ENCODE measurements around the gene RAD51B. TPM values are rescaled to one million over a fixed set of nuclear protein-coding genes. Genes with fewer than 3 reads are reported as not detected.
"Not testable (repeated sequence)": the region's sequence is repeated elsewhere in the genome, so short reads cannot be mapped to it uniquely, and the experiment has no call there.

Gene RAD51B
- polyA plus RNA-seq, 1 donor, result 13.3 TPM

GRCh38 chr14:68111853-68112270 is 292.3 kb downstream of the RAD51B start:
- no peak for DNase-seq

- DNase-seq, result no peak
Measured at GRCh38 chr14:68112442-68112841, 292.9 kb downstream of the RAD51B start.

GRCh38 chr14:68113343-68113930 is 293.9 kb downstream of the RAD51B start:
- no peak for DNase-seq

- DNase-seq, result not testable (repeated sequence)
Measured at GRCh38 chr14:68115952-68116351, 296.4 kb downstream of the RAD51B start.

- no peak for DNase-seq
Measured at GRCh38 chr14:68122651-68123050, 303.1 kb downstream of the RAD51B start.

- DNase-seq, result no peak
Measured at GRCh38 chr14:68124050-68124449, 304.5 kb downstream of the RAD51B start.

GRCh38 chr14:68124979-68125731 is 305.6 kb downstream of the RAD51B start:
- DNase-seq, result no peak

- no peak for DNase-seq
Measured at GRCh38 chr14:68127166-68127565, 307.6 kb downstream of the RAD51B start.

- no peak for DNase-seq
Measured at GRCh38 chr14:68131907-68132306, 312.3 kb downstream of the RAD51B start.

- no peak for DNase-seq
Measured at GRCh38 chr14:68132563-68133121, 313.1 kb downstream of the RAD51B start.

GRCh38 chr14:68133856-68134255 is 314.3 kb downstream of the RAD51B start:
- no peak for DNase-seq

GRCh38 chr14:68135028-68135427 is 315.4 kb downstream of the RAD51B start:
- no peak for DNase-seq

- no peak for DNase-seq
Measured at GRCh38 chr14:68135566-68135965, 316.0 kb downstream of the RAD51B start.

- DNase-seq, result peak; percentile 85
Measured at GRCh38 chr14:68137704-68138619, 318.4 kb downstream of the RAD51B start.

- DNase-seq, result no peak
Measured at GRCh38 chr14:68139431-68140075, 320.0 kb downstream of the RAD51B start.

- peak; percentile 89 for DNase-seq
Measured at GRCh38 chr14:68140076-68140741, 320.6 kb downstream of the RAD51B start.

- DNase-seq, result no peak
Measured at GRCh38 chr14:68140806-68141205, 321.2 kb downstream of the RAD51B start.

- DNase-seq, result no peak
Measured at GRCh38 chr14:68141281-68142088, 321.9 kb downstream of the RAD51B start.

- DNase-seq, result no peak
Measured at GRCh38 chr14:68143341-68143841, 323.8 kb downstream of the RAD51B start.

- no peak for DNase-seq
Measured at GRCh38 chr14:68144051-68144681, 324.6 kb downstream of the RAD51B start.

Measured in left kidney (tissue), 2 donors.